ENCODE data around the gene SETD2. TPM values are rescaled to one million over a fixed set of nuclear protein-coding genes. Genes with fewer than 3 reads are reported as not detected.

SETD2 gene
- total and polyA plus RNA-seq, 9 of the 15 experiments (the other 6 are each of a cell fraction or from before 2014, with no cell fraction given) = 8.2 to 44.0 (median 33.6) TPM

GRCh38 chr3:47113669-47114365 lies 50.1 kb downstream of the SETD2 start:
- no peak overlapping the region for H2AFZ ChIP-seq (ENCODE audit: low read depth, low read length)
- H3K4me3 ChIP-seq = no peak overlapping the region
- TF ChIP-seq SIN3A (IDR thresholded peaks at IDR 0.05; ENCODE audit: borderline replicate concordance in 2 of 2, control insufficient read depth in 1 of 2, low read depth in 2 of 2, low read length in 2 of 2) (no peak), E2F5 (CRISPR knock-in tag; IDR thresholded peaks at IDR 0.05) (no peak), POLR3A (IDR thresholded peaks at IDR 0.05; ENCODE audit: borderline replicate concordance, extremely low read depth, insufficient read depth, insufficient read length) (no peak), GABPB1 (CRISPR knock-in tag; IDR thresholded peaks at IDR 0.05) (no peak), E2F8 (IDR thresholded peaks at IDR 0.05; ENCODE audit: low read depth, partially characterized antibody) (no peak), MAZ (CRISPR knock-in tag; conservative IDR thresholded peaks at IDR 0.05 in 1 of 2, IDR thresholded peaks at IDR 0.05 in 1 of 2) (no peak), THAP12 (CRISPR knock-in tag; IDR thresholded peaks at IDR 0.05) (no peak), UBTF (IDR thresholded peaks at IDR 0.05; ENCODE audit: borderline replicate concordance in 1 of 2, low read depth in 2 of 2, low read length in 2 of 2) (no peak), ZNF232 (CRISPR knock-in tag; IDR thresholded peaks at IDR 0.05) (no peak), E2F3 (CRISPR knock-in tag; IDR thresholded peaks at IDR 0.05) (no peak), SMARCA4 (IDR thresholded peaks at IDR 0.05) (no peak)
- H4K20me1 ChIP-seq (replicated peaks; ENCODE audit: control insufficient read depth, insufficient read depth, low read length) = no peaks in the 10 kb centered on the region
- 87% methylated on average over 5 of the region's 5 CpGs for WGBS (ENCODE audit: insufficient coverage, low coverage, missing lambda C conversion rate)
- intact Hi-C loops (cut with micrococcal nuclease) (no loop called here), in situ Hi-C loops (cut with MboI) (no loop called here)
- no peak overlapping the region for H3K4me2 ChIP-seq (ENCODE audit: insufficient read depth, low read length)
- no TSS peak for BruUV-seq (replicated peaks)
- no peak for ATAC-seq
- FAIRE-seq = no peak
- H3K27ac ChIP-seq (ENCODE audit: extremely low read depth, low read depth, low read length) = no peak overlapping the region
- H3K9me3 ChIP-seq (replicated peaks; ENCODE audit: control insufficient read depth, insufficient read depth, low read depth, low read length) = no peaks in the 10 kb centered on the region
- CTCF ChIA-PET (ENCODE audit: low intra/inter-chr PET ratio) = no interaction called here
- POLR2A ChIA-PET = no interaction called here
- peaks cover 83% of the 10 kb centered on the region for H3K36me3 ChIP-seq (ENCODE audit: control insufficient read depth, insufficient read depth, low read length)
- H3K9me1 ChIP-seq (ENCODE audit: control insufficient read depth, insufficient read depth, low read length) = no peaks in the 10 kb centered on the region
- H3K9ac ChIP-seq (ENCODE audit: insufficient read depth in 1 of 2, low read depth in 2 of 2, low read length in 2 of 2) = no peak overlapping the region
- DNase-seq (ENCODE audit: extremely low read depth in 1 of 4, low spot score in 3 of 4) = no peak
- H3K79me2 ChIP-seq (ENCODE audit: control insufficient read depth, insufficient read depth, low read length) = peaks cover 9% of the 10 kb centered on the region; the same call in 2 of the 3 replicates
- peaks cover 4 to 7% of the 10 kb centered on the region in 2 experiments; a peak in 3 of 5 replicates for H3K4me1 ChIP-seq (replicated peaks in 1 of 2; ENCODE audit: control insufficient read depth in 2 of 2, insufficient read depth in 2 of 2, low read length in 2 of 2)
- no peaks in the 10 kb centered on the region for H3K27me3 ChIP-seq (ENCODE audit: control insufficient read depth in 2 of 2, insufficient read depth in 2 of 2, low read length in 2 of 2)
